ENCODE results near the gene FAM151A.

Gene FAM151A

DNA sequence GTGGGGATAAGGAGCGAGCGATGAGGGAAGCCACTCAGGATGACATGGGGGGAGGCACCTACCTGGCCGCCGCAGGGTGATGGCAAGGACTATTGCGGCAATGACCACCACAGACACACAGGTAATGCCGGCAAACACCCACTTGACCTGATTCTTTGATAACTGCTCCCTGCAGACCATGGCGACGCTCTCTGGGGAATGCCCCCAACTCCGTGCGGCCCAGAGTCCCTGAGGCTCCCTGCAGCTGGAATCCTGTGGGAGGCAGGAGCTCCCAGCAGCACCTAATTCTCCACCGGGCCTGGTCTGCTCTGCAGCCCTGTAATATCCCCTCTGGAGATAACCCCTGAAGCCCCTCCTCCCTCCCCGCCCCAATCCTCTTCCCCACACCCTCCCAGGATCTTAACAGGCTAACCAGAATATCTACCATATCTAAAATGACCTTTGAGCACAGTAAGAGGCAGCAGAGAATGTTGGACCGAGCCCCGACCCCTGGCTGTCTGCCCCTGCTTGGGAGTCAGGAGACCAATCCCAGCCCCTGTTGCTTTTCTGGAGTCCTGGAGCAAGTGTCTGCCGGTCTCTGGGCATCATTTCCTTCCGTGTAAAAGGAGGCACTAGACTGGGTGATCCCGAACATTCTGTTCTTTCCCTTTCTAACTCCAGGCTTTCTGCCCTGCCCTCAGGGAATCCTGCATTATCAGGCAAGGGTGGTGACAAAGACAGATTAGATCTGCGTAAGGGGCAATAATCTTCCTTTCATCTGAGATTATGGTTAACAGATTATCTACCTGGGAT, at the start of gene FAM151A:
FAM151A (minus strand) TSS at position 310 of the 792 bp plus-strand sequence; CDS start at position 180, 130 bp downstream.
- no peak for DNase-seq

DNA sequence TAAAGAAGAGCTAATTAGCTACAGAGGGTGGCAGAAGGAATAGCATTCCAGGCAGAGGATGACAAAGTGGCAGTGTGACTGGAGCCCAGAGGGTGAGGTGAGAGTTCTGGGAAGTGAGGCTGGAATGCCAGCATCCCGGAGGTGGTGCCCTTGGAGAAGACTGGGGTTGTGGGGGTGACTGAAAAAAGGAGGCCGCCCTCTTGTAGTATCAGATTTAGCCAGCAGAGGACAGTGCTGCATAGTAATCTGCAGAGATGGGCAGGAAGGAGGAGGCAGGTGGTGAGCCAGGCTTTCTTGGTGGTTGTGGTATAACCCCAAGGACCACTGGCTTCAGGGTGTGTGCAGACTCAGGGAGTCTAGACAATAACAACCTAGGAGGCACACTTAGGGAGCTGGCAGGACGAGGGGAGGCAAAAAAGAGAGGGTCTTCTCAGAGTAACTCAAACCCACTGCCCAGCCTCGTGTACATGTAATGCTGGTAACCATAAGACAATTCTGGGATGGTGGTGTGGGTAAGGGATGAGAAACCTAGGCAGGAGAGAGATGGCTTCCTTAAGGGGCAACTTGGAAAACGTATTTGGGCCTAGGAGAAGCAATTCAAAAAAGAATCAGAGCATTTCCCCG, 48.8 kb upstream of the FAM151A start:
- peak; percentile 55 for DNase-seq

DNA sequence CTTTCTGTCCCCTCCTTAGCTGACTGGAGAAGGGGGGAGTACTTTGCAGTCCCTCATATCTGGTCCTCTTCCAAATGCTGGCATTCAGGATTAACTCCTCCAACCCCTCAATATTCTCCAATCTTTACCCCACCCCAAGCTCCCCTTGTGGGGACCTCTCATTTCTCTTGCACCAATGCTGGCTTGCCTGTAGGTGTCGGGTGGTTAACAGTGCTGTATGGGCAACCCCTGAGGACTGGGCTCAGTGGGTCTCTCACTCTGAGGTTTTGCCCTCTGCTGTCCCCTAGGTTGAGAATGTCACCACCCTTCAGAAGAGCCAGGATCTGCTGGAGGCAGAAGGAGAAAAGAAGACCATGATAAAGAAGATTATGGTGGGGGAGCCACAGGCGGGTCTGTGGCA, 45.2 kb upstream of the FAM151A start:
- no peak for DNase-seq

DNA sequence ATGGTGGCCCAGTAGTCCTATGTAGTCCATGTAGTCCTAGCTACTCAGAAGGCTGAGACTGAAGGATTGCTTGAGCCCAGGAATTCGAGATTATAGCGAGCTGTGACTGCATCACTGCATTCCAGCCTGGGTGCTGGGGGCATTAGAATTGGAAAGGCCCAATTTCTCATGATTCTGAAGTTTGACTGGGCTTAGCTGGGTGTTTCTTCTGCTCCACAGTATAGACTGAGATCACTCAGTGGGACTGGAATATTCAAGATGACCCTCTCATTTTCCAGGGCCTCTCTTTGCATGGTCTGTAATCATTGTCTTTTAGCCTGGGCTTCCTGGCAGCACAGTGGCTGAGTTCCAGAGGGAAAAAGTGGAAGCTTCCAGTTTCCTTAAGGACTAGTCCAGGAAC, 44.5 kb upstream of the FAM151A start:
- no peak for DNase-seq

DNA sequence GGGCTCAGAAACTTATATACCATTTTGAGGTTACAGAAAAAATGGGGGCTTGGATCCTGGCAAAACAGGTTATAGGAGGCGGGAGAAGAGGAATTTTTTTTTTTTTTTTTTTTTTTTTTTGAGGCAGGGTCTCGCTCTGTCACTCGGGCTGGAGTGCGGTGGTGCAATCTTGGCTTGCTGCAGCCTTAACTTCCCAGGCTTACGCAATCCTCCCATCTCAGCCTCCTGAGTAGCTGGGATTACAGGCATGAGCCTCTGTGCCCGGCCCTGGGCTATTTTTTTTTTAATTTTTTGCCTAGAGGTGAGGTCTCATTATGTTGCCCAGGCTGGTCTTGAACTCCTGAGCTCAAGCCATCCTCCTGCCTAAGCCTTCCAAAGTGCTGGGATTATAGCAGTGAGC, 43.0 kb upstream of the FAM151A start:
- no peak for DNase-seq

DNA sequence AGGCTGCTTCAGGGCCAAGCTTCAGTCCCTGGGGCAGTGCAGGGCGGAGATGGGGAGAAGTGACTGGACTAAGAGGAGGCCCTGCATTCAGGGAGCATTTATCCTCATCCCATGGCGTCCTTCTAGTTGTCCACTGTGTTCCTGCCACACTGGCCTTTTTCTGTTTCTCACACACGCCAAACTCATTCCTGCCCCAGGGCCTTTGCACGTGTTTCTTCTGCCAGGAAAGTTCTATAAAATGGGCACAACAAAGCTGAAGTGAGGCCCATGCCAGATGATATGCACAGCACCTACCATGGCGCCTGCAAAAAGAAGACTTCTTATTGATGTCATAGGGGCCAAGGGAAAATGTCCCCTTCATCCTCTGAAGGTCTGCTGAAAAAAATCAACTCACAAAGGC, 42.5 kb upstream of the FAM151A start:
- DNase-seq, result no peak

DNA sequence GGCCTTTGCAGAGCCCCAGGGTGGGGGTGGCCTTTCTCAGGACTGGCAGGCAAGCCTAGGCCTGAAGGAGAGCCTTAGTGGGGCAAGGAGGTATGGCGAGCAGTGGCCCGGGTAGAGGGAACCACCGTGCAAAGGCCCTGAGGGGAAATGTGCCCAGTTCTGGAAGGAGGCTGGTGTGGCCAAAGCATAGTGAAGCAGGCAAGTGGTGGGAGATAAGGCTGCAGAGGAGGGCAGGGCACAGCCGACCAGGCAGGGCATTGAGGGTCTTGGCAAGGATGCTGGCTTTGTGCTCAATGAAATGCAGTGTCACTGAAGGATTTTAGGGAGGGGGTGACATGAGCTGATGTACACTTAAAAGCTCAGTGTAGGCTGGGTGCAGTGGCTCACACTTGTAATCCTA, 41.0 kb upstream of the FAM151A start:
- DNase-seq, result no peak

DNA sequence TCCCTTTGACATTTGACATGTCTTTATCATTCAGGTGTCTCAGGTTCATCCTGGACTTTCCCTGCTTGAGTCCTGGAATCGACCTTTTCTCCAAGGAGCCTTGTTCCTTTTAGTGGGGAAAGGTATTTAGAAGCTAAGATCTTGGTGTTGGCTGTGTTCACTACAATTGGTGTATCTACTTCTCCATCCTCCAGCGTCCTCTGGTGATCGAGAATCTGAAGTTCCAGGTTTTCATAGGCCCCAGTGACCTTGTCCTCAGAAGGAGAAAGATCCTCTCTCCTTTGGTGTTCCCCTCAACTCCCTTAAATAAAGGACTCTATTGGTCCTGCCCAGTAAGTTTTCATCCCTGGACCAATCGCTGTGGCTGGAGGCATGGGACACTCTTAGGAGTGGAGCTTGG, 40.4 kb upstream of the FAM151A start:
- DNase-seq, result no peak

DNA sequence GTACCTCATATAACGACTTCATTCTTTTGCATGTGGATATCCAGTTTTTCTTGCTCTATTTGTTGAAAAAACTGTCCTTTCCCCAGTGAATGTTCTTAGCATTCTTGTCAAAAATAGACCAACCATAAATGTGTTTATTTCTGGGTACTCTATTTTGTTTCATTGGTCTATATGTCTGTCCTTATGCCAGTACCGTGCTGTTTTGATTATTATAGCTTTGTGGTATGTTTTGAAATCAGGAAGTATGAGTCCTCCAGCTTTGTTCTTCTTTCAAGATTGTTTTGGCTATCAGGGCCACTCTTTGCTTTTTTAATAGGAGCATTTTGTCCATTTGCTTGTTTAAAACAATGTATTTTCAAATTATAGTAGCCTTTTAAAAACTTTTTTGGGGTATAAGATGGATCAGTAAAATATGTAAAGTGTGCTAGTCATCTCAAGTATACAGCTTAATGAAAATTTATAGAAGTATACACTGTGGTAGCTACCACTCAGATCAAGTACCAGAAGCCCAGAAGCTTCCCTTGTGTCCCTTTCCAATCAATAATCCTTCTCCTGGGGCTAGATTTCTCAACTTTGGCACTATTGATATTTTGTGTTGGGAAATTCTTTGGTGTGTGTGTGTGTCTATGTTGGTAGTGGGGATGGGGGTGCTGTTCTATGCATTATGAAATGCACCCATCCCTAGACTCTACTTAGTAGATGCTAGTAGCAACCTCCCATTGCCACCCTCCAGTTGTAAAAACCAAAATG, 35.0 kb upstream of the FAM151A start:
- DNase-seq, result no peak

DNA sequence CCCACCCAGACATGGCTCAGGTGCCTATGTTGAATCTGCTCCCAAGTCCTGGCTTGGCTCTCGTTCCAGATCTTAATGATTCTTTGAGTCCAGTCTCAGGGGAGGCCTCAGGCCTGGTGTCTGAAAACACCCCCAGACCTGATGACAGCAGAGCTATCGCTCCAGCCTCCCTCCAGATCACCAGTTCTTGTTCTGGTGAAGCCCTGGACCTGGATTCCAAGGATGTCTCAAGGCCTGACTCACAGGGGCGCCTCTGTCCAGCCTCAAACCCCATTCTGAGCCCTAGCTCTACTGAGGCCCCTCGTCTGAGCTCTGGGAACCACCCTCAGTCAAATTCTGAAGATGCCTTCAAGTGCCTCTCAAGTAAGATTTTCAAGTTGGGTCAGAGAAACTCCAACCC, 29.7 kb upstream of the FAM151A start:
- no peak for DNase-seq

DNA sequence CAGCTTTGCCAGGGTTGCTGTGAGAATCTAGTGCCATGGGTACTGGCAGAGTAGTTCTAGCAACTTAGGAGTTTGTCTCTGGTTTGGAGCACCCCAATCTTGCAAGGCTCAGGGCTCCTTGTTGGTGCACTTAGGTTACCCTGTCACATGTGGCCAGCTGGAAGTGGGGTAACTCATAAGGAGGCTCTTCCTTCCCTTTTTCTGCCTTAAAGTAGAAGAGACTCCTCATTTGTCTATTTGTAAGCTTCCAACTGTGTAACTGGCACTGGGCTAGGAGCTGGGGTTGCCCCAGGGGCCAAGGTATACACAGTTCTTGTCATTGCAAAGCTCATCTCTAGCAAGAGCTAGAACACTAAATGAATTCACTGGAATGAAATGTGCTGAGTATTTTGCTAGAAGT, 28.8 kb upstream of the FAM151A start:
- no peak for DNase-seq

DNA sequence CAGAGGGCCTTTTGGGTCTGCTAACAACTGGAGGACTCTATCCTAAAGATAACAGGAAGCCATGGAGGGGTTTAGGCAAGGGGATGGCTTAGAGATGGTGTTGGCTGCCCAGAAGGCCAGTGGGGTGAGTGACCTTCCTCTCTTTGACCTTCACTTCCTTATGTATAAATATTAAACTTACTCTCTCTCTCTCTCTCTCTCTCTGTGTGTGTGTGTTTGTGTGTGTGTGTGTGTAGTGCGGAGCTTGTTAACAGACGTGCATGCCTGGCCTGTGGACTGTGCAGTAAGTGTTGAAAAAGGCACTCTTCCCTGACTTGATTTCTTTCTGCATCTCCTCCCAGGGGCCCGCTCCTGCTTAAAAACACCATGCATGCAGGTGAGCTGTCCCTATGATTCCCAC, 28.3 kb upstream of the FAM151A start:
- DNase-seq, result no peak

DNA sequence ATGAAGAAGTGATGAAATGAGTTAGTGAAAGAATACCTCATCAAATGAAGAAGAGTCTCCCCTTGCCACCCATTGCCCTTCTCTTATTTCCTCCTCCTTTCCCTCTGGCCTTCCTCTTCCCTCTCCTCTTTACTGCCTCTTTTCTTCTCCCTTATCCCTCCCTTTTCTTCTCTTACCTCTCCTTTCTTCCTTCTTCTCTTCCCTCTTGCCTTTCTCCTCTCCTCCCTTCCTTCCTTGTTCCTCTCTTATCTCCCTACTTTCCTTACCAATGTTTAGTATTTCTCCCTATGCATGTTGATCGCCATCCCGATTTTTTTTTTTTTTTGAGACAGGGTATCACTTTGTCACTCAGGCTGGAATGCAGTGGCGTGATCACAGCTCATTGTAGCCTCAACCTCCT, 27.1 kb upstream of the FAM151A start:
- DNase-seq, result no peak

DNA sequence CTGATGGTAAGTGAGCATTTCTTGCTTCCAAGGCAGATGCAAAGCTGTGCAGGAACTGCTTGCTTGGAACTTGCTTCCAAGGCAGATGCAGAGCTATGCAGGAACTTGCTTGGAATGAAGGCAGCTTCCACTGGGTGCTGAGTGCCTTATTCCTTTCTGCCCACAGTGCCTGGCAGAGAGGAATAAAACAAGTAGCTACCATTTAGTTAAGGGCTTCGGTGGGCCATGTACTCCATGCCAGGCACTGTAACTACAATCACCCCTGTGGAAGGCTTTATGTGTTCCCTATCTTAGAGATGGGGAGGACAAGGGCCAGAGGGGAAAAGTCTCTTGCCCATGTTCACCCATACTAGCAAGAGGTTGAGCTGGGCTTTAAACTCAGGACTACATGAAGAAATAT, 26.6 kb upstream of the FAM151A start:
- DNase-seq, result no peak

DNA sequence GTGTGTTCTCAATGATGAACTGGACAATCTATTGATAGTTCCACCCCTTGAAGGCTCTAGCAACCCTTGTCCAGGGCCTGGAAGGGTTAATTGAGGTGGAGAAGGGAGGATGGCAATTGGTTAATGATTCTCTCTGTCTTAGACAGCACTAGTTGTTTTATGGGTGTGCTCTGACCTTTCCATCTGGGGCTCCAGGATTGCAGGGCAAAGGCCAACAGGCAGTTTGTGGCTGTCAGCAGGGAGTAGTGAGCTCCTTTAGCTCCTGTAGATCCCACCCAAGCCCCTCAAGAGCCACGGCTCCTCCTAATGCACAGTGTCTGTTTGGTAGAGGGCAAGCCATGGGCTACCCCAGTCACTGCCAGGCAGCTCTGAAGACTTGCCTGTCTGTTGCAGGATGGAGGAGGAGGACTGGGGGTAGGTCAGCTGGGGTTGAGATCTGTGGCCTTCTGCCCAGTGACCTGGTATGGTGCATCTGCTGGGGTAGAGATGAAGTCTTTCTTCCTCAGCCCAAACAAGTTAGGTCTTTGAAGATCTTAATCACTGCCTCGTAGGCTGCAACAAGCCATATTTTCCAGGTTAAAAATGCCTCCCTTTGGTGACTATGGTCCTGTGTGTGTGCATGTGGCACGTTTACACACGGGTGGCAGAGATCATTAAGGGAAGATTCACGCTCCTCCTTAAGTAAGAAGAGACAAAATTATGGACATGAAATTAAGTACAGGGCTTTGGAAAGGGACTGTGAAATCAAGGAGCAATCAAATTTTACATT, 26.0 kb upstream of the FAM151A start:
- DNase-seq, result no peak

DNA sequence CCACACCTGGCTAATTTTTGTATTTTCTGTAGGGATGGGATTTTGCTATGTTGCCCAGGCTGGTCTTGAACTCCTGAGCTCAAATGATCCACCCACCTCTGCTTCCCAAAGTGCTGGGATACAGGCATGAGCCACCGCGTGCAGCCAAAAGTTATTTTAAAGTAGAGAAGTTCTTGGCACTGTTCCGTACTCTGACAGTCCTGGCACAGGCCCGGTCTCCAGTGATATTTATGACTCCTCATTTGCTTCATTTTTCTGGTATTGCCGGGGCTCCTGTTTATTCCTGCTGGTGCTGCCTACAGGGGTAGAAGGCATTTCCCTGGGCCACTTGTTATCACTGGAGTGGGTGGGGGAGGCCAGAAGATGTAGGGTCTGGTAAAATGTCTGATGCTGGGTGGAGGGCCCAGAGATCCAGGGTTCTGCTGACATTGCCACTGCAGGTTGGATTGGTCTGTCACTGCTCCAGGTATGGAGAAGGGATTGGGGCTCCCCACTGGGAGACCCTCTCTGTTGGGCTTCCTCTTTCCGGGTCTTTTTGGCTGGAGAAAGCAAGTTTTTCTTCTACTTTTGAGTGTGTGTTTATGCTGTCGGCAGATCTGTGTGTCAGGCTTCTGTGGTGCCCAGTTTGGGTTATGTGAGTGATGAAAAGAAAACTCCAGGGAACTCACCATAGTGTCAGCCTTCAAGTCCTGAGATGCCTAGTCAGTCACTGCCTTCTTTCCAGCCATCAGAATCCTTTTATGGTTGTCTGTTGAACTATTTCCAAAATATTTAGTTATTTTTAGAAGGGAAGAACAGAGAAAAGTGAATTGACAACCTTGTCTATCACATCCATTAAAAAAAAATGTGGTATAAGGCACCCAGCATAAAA, 22.7 kb upstream of the FAM151A start:
- no peak for DNase-seq

DNA sequence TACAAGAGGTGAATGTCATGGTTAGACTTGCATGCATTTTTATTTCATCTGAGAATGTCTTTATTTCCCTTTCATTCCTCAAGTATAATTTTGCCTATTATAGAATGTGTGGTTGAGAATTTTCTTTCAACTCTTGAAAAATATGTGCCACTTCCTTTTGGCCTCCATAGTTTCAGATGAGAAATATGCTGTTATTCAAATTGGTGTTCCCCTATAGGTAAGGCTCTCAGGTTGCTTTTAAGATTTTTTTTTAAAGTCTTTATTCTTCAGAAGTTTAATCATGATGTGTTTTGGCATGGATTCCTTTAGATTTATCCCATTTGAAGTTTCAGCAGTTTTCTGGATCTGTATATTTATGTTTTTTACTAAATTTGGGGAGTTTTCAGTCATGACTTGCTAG, 20.4 kb upstream of the FAM151A start:
- DNase-seq, result no peak

DNA sequence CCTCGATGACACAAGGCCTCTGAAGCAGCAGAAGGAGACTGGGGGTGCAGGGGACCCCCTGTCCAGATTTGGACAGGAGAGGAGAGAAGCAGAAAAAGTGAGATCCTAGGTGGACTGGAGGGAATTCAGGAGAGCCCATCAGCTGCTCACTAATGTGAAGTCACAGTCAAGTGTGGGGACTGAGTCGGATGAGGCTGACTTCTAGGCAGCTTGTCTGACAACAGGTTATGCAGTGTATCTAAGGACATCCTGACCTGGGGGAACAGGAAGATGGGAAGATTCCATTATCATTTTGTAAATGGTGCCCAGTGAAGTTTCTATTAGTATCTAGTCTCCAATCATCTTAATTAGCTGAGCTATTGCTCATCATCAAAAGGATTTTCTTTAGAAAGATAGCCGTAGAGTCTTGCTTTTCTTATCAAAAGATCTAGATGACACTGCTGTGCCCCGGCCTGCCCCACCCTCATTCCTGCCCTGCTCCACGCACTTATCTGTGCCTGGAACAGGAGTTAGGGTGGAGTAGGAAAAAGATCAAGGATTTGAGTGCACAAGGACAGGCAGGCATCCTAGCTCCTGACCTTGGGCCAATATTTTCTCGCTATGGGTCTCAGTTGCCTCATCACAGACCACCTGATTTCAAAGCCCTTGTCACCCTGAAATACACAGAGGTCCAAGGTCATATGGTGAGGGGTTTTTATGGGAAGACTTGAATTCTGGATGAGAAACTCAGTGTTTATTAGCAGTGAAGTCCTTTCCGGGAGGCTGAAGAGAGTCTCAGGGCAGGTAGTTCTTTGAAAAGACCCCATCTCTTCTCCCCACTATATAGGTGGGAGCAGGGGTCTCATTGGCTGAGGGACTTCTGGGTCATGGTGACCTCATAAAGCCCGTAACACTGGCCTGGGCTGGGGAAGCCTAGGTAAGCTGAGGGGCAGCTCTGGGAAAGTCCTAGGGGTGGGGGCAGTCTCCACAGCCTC, 17.8 kb upstream of the FAM151A start, which contains the start of gene MROH7:
MROH7 (plus strand) TSS at position 924 of the 974 bp plus-strand sequence. CDS start 11,141 bp downstream, outside the sequence.
- DNase-seq, result no peak

DNA sequence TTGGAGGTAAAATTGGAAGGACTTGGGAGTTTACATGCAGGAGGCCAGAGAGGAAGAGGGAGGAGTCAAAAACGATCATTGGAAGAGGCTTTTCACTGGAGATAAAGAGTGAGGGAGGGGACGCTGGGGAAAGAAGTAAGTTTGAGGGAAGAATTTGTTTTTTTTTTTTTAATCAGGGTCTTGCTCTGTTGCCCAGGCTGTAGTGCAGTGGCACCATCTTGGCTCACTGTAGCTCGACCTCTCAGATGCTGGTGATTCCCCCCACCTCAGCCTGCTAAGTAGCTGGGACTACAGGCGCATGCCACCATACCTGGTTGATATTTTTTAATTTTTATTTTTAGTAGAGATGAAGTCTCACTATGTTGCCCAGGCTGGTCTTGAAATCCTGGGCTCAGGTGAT, 17.0 kb upstream of the FAM151A start:
- no peak for DNase-seq

Measured in NCI-H1436 (cell line).